ENCODE measurements around the gene ERP44. TPM values are rescaled to one million over a fixed set of nuclear protein-coding genes. Genes with fewer than 3 reads are reported as not detected.
"Not testable (repeated sequence)": the region's sequence is repeated elsewhere in the genome, so short reads cannot be mapped to it uniquely, and the experiment has no call there.

The ERP44 gene
- total RNA-seq, 1 donor from 2014 or later, result 13.5 TPM

DNA sequence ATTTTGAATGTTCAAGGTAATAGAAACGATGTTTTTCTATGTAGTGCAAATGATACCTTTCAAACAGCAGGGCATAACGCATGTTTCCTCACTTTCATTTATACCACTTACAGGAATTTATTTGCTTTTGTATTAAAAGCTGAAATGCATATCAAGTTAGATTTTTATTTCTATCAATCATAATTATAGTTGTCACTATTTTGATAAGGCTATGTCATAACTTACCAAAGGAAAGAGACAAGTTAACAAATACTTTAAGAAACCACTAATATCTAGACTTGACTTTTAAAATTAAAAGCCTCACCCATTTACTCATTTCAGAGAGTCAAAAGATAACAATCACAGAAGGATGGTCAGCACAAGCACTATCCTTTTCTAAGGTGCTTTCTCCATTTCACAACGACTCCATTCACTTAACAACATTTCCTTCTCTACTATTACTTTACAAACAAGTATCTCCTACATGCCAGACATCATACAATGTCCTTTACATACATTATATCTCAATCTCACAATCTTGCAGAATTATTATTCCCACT lies 12.6 kb downstream of the ERP44 start:
- TF ChIP-seq POLR2AphosphoS5 (IDR thresholded peaks at IDR 0.05; ENCODE audit: insufficient read depth in 1 of 2, low read depth in 1 of 2), result no peak
- no peak for TF ChIP-seq POLR2A (IDR thresholded peaks at IDR 0.05)
- TF ChIP-seq, protein P1, sequence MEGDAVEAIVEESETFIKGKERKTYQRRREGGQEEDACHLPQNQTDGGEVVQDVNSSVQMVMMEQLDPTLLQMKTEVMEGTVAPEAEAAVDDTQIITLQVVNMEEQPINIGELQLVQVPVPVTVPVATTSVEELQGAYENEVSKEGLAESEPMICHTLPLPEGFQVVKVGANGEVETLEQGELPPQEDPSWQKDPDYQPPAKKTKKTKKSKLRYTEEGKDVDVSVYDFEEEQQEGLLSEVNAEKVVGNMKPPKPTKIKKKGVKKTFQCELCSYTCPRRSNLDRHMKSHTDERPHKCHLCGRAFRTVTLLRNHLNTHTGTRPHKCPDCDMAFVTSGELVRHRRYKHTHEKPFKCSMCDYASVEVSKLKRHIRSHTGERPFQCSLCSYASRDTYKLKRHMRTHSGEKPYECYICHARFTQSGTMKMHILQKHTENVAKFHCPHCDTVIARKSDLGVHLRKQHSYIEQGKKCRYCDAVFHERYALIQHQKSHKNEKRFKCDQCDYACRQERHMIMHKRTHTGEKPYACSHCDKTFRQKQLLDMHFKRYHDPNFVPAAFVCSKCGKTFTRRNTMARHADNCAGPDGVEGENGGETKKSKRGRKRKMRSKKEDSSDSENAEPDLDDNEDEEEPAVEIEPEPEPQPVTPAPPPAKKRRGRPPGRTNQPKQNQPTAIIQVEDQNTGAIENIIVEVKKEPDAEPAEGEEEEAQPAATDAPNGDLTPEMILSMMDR (IDR thresholded peaks at IDR 0.05), result no peak
- H3K27ac ChIP-seq, result no peak overlapping the region
- no peak for DNase-seq (ENCODE audit: extremely low spot score in 2 of 2)
- H3K36me3 ChIP-seq, result no peaks in the 10 kb centered on the region
- peaks cover 6% of the 10 kb centered on the region for H3K4me1 ChIP-seq
- H3K9me3 ChIP-seq, result no peaks in the 10 kb centered on the region
- no peaks in the 10 kb centered on the region for H3K27me3 ChIP-seq
- intact Hi-C loops (cut with DNase I), result no loop called here
- no peak overlapping the region for H3K4me3 ChIP-seq

DNA sequence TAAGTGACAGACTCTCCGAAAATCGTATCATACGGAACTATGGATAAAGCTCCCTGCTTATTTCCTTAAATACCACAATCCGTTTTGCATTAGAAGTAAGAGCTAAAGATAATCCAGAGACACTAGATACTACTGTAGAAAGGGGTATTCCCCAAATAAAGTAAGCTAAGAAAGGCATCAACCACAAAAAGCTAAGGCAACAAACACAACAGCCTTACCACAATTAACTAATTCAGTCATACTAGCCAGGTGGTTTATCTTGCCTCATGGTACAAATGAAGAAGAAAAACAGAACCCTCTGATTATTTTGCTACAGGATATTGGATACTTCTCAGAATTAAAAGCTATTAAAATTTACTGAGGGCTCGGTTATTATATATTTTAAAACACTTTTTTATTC lies 14.1 kb downstream of the ERP44 start:
- Histone ChIP-seq H3K27ac (no peak overlapping the region), H3K4me1 (peaks cover 6% of the 10 kb centered on the region), H3K36me3 (no peaks in the 10 kb centered on the region), H3K27me3 (no peaks in the 10 kb centered on the region), H3K9me3 (no peaks in the 10 kb centered on the region), H3K4me3 (no peak overlapping the region)
- no peak for TF ChIP-seq POLR2A (IDR thresholded peaks at IDR 0.05)
- TF ChIP-seq, protein P1 (IDR thresholded peaks at IDR 0.05), result no peak
- TF ChIP-seq POLR2AphosphoS5 (IDR thresholded peaks at IDR 0.05; ENCODE audit: insufficient read depth in 1 of 2, low read depth in 1 of 2), result no peak
- intact Hi-C loops (cut with DNase I), result no loop called here
- no peak for DNase-seq (ENCODE audit: extremely low spot score in 2 of 2)

DNA sequence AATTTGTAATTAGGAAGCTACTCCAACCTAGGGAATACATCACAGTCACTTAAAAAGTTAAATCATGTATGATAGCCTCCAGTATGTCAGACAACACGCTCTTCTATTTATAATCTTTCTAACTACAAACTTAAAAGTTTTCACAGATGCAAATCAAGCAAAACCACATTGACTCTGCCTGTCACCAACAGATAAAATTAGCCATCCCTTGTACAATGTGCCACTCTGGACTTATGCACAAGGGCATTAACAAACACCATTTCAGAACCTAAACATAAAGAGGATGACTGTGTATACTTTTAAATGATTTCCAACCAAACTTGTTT lies 14.7 kb downstream of the ERP44 start:
- DNase-seq (ENCODE audit: extremely low spot score in 2 of 2), result no peak
- no peaks in the 10 kb centered on the region for H3K27me3 ChIP-seq
- H3K36me3 ChIP-seq, result no peaks in the 10 kb centered on the region
- intact Hi-C loops (cut with DNase I), result no loop called here
- H3K9me3 ChIP-seq, result no peaks in the 10 kb centered on the region
- H3K4me3 ChIP-seq, result no peak overlapping the region
- H3K27ac ChIP-seq, result no peak overlapping the region
- no peak for TF ChIP-seq POLR2A (IDR thresholded peaks at IDR 0.05)
- no peak for TF ChIP-seq POLR2AphosphoS5 (IDR thresholded peaks at IDR 0.05; ENCODE audit: insufficient read depth in 1 of 2, low read depth in 1 of 2)
- TF ChIP-seq, protein P1 (IDR thresholded peaks at IDR 0.05), result no peak
- H3K4me1 ChIP-seq, result peaks cover 6% of the 10 kb centered on the region

DNA sequence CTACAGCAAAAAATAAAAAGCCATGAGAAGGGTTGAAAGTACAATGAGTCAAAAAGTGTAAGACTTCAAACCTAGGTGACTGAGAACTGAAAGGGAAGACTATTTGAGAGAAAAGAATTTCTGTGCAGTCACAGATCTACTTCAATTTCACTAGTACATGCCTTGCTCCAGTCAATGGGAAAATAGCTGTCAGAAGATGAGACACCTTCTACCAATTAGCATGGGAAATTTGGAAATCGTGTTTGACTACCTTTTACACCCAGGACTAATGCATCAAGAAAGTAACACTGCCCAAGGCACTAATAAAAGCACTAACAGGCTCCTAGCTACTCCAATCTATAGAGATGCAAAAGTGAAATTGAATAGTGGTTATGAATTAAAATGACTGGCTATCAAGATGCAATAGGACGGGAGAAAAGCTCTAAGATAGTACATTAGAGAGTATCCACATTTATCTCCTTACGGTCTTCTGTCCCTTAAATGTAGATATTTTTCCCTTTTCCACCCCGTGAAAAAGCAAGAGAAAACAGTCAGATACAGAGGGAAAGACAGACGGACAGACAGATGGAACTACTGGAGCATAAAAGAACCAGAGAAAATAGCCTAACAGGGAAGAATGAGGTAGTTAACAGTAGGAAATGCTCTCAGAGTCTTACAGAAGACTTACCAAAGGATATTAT lies 15.2 kb downstream of the ERP44 start:
- DNase-seq (ENCODE audit: extremely low spot score in 2 of 2), result no peak
- no peak overlapping the region for H3K4me3 ChIP-seq
- no peaks in the 10 kb centered on the region for H3K9me3 ChIP-seq
- no peaks in the 10 kb centered on the region for H3K36me3 ChIP-seq
- no peak for TF ChIP-seq POLR2AphosphoS5 (IDR thresholded peaks at IDR 0.05; ENCODE audit: insufficient read depth in 1 of 2, low read depth in 1 of 2)
- TF ChIP-seq POLR2A (IDR thresholded peaks at IDR 0.05), result no peak
- TF ChIP-seq, protein P1 (IDR thresholded peaks at IDR 0.05), result no peak
- no peaks in the 10 kb centered on the region for H3K27me3 ChIP-seq
- intact Hi-C loops (cut with DNase I), result no loop called here
- peaks cover 6% of the 10 kb centered on the region for H3K4me1 ChIP-seq
- no peak overlapping the region for H3K27ac ChIP-seq

DNA sequence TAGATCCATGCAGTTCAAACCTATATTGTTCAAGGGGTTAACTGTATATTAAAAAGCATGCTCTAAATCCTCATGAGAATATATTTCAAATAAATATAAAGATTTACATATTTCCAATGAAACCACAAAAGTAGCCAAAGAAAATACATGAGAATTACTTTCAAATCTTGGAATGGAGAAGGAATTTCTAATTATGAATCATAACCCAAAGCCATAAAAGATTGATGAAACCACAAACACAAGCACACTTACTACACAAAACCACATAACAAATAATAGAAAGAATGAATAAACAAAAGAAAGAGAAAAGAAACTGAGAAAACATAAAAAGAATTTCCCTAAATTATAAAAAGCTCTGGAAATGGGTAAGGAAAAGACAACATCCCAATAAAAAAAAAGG lies 16.0 kb downstream of the ERP44 start:
- no peaks in the 10 kb centered on the region for H3K27me3 ChIP-seq
- no peaks in the 10 kb centered on the region for H3K36me3 ChIP-seq
- H3K27ac ChIP-seq, result no peak overlapping the region
- no peaks in the 10 kb centered on the region for H3K4me1 ChIP-seq
- intact Hi-C loops (cut with DNase I), result no loop called here
- no peaks in the 10 kb centered on the region for H3K9me3 ChIP-seq
- DNase-seq (ENCODE audit: extremely low spot score in 2 of 2), result no peak
- H3K4me3 ChIP-seq, result no peak overlapping the region
- TF ChIP-seq POLR2AphosphoS5 (IDR thresholded peaks at IDR 0.05; ENCODE audit: insufficient read depth in 1 of 2, low read depth in 1 of 2), result no peak
- no peak for TF ChIP-seq POLR2A (IDR thresholded peaks at IDR 0.05)
- TF ChIP-seq, protein P1 (IDR thresholded peaks at IDR 0.05), result no peak

DNA sequence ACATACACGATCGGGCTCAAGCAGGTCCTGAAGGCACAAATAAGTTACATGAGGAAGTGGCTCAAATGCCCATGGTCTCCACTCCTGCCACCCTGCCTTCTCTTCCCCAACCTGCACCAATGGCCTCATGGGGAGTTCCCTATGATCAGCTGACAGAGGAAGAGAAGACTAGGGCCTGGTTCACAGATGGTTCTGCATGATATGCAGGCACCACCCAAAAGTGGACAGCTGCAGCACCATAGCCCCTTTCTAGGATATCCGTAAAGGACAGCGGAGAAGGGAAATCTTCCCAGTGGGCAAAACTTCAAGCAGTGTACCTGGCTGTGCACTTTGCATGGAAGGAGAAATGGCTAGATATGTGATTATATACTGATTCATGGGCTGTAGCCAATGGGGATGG lies 22.5 kb downstream of the ERP44 start:
- DNase-seq (ENCODE audit: extremely low spot score in 2 of 2); H3K36me3 ChIP-seq; H3K27me3 ChIP-seq; H3K4me3 ChIP-seq; intact Hi-C loops (cut with DNase I); H3K9me3 ChIP-seq; H3K27ac ChIP-seq; H3K4me1 ChIP-seq: not testable (repeated sequence)

Data from vagina (tissue), 2 donors.